NCI-H1417 treated with DMSO at 0.1 percent for 48 hours (cell line): ENCODE data around the gene AGXT.

Experiments used
- DNase-seq: peaks from one replicate; lab custom pipeline; 2025; lab: John Stamatoyannopoulos, UW

Gene AGXT

GRCh38 chr2:240898108-240898730 is 29.6 kb downstream of the AGXT start:
- no peak for DNase-seq

- DNase-seq: no peak
Observed at GRCh38 chr2:240898731-240899467, 30.3 kb downstream of the AGXT start.

DNA sequence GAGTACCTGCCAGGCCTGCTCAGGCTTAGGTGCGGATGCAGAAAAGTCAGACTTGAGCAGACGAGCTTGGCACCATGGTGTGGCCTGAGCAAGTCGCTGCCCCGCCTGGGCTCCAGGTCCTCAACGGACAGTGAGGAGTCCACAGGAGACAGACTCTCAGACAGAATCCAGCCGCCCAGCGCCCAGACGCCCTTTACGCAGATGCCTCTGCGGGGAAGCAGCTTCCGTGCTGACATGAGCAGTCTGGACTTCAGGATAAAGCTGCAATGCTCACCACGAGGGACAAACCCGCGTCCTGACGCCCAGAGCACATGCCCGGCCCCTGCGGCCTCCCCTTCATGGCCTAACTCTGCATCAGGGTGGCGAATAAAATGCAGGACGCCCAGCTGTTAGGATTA is 30.8 kb downstream of the AGXT start:
- no peak for DNase-seq

- no peak for DNase-seq
Observed at GRCh38 chr2:240900141-240900860, 31.7 kb downstream of the AGXT start.

DNA sequence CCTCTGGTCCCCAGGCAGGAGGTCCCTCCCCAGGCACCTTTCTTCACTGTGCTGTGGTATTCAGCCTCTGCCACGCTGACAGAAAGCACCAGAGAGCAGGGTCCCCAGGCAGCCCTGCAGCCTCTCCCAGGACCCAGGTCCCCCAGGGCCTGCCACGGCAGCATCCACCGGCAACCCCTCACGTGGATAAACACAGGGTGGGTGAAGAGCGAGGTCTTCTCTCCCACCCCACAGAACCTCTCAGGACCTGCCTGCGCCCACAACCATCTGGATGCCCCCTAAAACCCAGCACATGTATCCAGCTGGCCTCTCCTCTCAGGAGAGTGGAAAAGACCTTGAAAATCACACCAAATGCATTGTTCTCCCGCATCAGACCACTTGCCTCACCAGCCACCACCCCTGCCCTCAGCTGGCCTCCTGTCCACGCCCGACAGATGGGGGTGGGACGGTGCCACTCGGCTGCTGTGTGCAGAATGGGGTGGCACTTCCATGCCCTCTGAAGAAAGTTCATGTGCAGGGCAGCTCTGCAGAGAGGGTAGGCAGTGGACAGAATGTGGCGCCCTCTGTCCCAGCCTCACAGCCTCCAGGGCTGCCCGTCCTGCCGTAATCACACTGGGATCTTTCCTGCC is 33.5 kb downstream of the AGXT start:
- DNase-seq: no peak

- no peak for DNase-seq
Observed at GRCh38 chr2:240902615-240903041, 34.0 kb downstream of the AGXT start.

DNA sequence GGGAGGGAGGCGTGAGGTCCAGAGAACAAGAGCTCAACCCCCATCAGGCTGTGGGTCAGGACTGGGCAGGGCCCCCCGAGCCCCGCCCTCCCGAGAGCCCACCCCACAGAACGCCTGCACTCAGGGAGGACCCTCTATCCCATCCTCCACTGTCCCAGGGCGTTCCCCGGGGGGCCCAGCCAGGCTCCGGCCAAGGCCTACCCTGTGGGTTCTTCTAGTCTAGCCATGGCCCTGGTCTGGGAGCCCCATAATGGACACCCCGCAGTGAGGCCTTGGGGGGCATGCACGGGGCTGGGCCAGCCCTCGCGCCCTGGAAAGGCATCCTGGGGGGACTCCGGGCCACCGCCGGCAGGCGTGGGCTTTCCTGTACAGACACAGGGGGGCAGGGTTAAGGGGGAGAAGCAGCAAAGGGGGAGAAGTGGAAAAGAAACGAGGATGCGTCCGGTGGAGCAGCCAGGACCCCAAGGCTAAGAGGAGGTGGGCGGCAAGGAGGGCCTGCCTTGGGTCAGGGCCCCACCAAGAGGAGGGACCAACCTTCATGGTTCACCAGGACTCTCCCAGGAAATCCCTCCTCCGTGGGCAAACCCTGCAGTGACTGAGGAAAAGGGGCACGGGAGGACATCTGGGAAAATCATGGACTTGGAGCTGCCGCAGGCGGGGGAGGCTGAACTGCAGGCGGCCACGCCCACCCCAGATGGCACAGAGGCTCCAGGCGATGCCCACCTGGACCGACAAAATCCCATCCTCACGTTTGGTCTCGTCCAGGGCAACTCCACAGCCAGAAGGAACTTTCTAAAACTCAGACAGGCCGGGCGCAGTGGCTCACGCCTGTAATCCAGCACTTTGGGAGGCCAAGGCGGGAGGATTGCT is 34.8 kb downstream of the AGXT start:
- no peak for DNase-seq

DNA sequence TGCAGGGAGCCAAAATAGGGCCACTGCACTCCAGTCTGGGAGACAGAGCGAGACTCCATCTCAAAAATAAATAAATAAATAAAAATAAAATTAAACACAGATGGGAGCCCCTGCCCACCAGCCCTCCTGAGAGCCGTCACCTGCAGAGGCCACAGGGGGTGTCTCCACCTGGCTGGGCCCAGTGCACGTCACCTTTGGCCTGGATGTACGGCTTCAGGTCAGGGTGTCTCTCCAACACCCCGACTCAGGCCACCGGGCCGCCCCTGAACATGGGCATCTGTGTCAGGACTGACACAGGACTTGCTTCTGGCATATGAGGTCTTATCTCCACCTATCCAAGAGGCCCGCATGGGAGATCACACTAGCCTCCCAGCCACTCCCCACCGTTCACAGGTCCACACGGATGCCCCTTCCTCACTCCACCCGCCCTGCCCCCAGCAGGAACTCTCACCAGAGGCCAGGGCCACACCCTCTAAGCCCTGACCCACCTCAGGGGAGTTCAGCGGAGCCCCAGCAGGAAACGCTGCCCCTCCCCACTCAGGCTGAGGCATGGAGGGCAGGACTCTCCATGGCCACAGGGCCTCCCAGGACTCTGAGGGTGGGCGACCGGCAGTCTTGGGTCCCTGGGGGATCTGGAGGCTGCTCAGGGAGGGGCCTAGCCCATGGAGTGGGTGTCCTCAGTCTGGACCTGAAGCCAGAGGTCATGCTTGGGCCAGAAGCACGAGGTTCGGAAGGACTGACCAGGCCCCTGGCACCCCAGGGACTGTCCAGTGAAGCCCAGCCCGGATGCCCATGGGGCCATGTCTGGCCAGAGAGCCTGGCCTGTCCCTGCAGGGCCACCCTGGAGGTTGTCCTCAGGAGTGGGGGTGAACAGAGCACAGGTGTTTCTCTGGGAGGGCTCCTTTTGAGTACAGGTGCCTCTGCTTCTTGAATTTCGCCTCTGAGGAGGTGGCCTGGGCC is 35.9 kb downstream of the AGXT start:
- DNase-seq: no peak

DNA sequence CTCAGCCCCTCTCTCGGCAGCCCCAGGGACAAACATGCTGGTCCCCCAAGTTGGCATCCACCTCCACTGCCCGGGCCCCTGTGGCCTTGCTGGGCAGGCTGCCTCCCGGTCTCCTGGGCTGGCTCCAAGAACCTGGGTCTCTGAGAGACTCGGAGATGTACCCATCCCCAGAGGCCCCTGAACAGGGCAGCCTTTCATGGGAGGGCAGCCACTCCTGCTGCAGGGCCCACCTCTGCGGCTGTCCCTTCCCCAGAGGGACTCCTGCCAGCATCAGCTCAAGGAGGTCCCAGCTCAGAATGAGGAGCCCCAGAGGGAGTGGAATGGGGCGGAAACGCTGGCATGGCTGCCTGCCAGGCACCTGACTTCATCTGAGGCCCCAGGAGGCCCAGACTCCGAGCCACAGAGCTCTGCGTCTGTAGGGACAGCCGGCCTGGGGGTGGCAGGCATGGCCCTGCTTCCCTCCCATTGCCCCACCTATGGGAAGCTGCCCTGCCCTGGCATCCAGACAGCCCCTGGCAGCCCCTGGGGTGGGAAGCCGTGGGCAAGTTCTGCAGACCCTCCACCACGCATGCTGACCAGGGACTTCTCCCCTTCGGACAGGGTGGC is 36.7 kb downstream of the AGXT start:
- no peak for DNase-seq

DNA sequence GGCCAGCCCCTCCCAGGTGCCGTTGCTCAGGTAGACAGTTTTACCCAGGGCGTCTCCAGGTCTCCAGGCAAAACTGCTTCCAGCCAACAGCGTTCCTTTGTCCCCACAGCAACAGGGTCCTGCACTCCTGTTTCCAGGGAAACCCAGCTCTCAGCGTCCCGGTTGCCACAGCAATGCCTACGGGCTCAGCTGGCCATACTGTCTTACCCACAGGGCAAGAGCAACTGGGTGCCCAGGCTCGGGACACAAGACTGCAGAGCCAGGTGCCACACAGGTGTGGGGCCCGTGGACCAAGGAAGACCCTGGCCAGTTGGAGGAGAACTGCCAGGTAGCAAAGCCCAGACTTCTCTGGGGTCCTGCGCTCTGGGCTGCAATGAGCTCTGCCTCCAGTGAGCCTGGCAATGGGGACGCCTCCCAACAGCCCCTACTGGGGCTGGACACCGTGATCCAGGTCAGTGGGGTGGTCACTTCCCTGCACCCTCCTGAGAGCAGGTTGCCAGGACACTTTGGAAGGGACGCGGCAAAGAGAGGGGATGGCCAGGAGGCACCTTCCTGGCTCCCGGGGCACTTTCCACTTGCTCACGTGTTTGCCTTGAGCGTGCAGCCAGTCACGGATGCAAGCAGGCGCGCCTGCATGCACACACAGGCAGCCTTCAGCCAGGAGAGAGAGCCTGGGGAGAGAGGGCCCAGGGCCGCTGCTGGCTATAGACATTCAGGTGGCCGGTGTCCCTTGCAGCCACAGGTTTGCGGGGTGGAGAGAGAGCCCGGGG is 37.7 kb downstream of the AGXT start, which contains the start of gene CROCC2:
Gene CROCC2 (plus strand): TSS at position 196 of the 770 bp plus-strand sequence. CDS start 178 bp downstream, at position 374.
- no peak for DNase-seq

DNA sequence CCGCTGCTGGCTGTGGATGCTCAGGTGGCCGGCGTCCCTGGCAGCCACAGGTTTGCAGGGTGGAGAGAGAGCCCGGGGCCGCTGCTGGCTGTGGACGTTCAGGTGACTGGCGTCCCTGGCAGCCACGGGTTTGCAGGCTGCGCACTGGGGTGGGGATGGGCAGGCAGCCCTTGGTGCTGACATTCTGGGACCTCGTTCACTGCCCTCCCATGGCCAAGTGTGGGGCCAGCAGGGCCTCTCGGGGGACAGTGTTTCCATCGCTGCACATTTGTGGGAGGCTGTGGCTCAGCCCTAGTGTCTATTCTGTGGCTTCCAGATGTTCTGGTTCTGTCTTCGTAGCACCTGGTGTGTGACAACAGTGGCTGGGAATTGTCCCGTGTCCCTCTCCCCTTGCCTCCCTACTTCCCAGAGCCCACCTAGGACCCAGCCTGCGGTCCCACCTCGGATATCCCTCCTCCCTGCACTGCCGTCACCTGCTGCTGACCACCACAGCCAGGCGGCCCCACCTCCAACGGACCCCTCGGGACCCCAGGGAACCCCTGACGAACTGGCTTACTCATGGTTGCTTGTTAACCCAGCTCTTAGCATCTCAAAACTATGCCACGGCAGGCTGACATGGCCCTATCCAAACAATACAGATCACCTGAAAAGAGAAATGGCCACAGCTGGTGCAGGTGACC is 38.4 kb downstream of the AGXT start:
- DNase-seq: no peak

- no peak for DNase-seq
Observed at GRCh38 chr2:240909216-240909974, 40.8 kb downstream of the AGXT start.

- DNase-seq: no peak
Observed at GRCh38 chr2:240911641-240912265, 43.1 kb downstream of the AGXT start.

GRCh38 chr2:240912878-240913809 is 44.5 kb downstream of the AGXT start:
- no peak for DNase-seq

GRCh38 chr2:240913810-240914644 is 45.4 kb downstream of the AGXT start:
- DNase-seq: no peak
